HEK293 (cell line): ENCODE data around the gene DAO.

Source experiments
- CTCF ChIA-PET: fragments of 350-600 bp; formaldehyde crosslinking; extraction: SDS; loops from one replicate; lab custom pipeline; 2021; ENCODE audit warnings: antibody characterized with exemption; lab: Yijun Ruan, JAX
- POLR2A ChIA-PET: fragments of 300-600 bp; formaldehyde crosslinking; extraction: SDS; loops from one replicate; lab custom pipeline; 2020; ENCODE audit warnings: antibody characterized with exemption, inconsistent platforms; lab: Yijun Ruan, JAX
- H3K27ac ChIP-seq: fragments of 200-500 bp; sonication (Bioruptor generic); 2 replicates; pipeline ENCODE4 v1.5.1; 2014; ENCODE audit warnings: low read depth, low read length, control low read depth, inconsistent platforms; ENCODE audit errors: extremely low read depth
- H3K36me3 ChIP-seq, 2 experiments: fragments of 200-500 bp in 1 of 2; sonication (Bioruptor generic) in 1 of 2; 1 replicate in 1 of 2; 2 replicates in 1 of 2; pipeline ENCODE4 v1.5.1; 2014 to 2017; ENCODE audit warnings: inconsistent platforms in 2 of 2, low read length in 2 of 2; ENCODE audit not compliant: control insufficient read depth in 2 of 2, insufficient read depth in 1 of 2
- H3K4me1 ChIP-seq: fragments of 200-500 bp; sonication (Bioruptor generic); 2 replicates; pipeline ENCODE4 v1.5.1; 2014; ENCODE audit warnings: mild to moderate bottlenecking, low read length, inconsistent platforms; ENCODE audit not compliant: control insufficient read depth, insufficient read depth
- H3K4me3 ChIP-seq: 2 replicates; pipeline ENCODE4 v1.5.1; 2011; ENCODE audit warnings: low read depth, mild to moderate bottlenecking, control low read depth, low read length, moderate library complexity
- H3K9me3 ChIP-seq: fragments of 200-500 bp; sonication (Bioruptor generic); 2 replicates; pipeline ENCODE4 v1.5.1; 2014; ENCODE audit warnings: low read depth, low read length, inconsistent platforms; ENCODE audit not compliant: control insufficient read depth, insufficient read depth
- CTCF ChIP-seq: fragments of 450-650 bp; formaldehyde crosslinking; IDR thresholded peaks from 2 replicates; pipeline ENCODE4 v1.5.1; 2016; ENCODE audit warnings: missing biosample characterization, missing genetic modification characterization
- ELK4 ChIP-seq: IDR thresholded peaks from 2 replicates; pipeline ENCODE4 v1.6.1; 2011; ENCODE audit warnings: mild to moderate bottlenecking, low read depth, low read length, borderline replicate concordance
- ZBTB11 ChIP-seq: fragments of 450-650 bp; formaldehyde crosslinking; conservative IDR thresholded peaks from 2 replicates; pipeline ENCODE4 v1.5.1; 2016; ENCODE audit warnings: low read depth, missing biosample characterization, missing genetic modification characterization
- ZFP37 ChIP-seq: fragments of 450-650 bp; formaldehyde crosslinking; IDR thresholded peaks from 2 replicates; pipeline ENCODE4 v1.5.1; 2016; ENCODE audit warnings: missing biosample characterization, missing genetic modification characterization
- ZIC2 ChIP-seq: fragments of 450-650 bp; formaldehyde crosslinking; IDR thresholded peaks from 2 replicates; pipeline ENCODE4 v1.5.1; 2016; ENCODE audit warnings: missing biosample characterization, missing genetic modification characterization
- ZNF133 ChIP-seq: fragments of 450-650 bp; formaldehyde crosslinking; IDR thresholded peaks from 2 replicates; pipeline ENCODE4 v1.5.1; 2016; ENCODE audit warnings: missing biosample characterization, missing genetic modification characterization
- ZNF518A ChIP-seq: fragments of 450-650 bp; formaldehyde crosslinking; conservative IDR thresholded peaks from 2 replicates; pipeline ENCODE4 v1.5.1; 2016; ENCODE audit warnings: low read depth, missing biosample characterization, missing genetic modification characterization
- ZNF776 ChIP-seq: fragments of 450-650 bp; formaldehyde crosslinking; IDR thresholded peaks from 2 replicates; pipeline ENCODE4 v1.5.0; 2017; ENCODE audit warnings: missing biosample characterization, missing genetic modification characterization, borderline replicate concordance
- ZNF830 ChIP-seq: fragments of 450-650 bp; IDR thresholded peaks from 2 replicates; pipeline ENCODE4 v1.5.0; 2018; ENCODE audit warnings: missing biosample characterization, missing genetic modification characterization, low read depth, mild to moderate bottlenecking, moderate library complexity
- ZSCAN16 ChIP-seq: fragments of 450-650 bp; formaldehyde crosslinking; IDR thresholded peaks from 2 replicates; pipeline ENCODE4 v1.5.1; 2016; ENCODE audit warnings: missing biosample characterization, missing genetic modification characterization

The DAO gene

GRCh38 chr12:108847705-108848104 lies 32.2 kb upstream of the DAO start (continued):
- TF ChIP-seq ZNF518A (tag by site-specific recombination): no peak
- TF ChIP-seq ZNF133: no peak
- no peak for TF ChIP-seq CTCF (tag by site-specific recombination)
- no peak for TF ChIP-seq ZBTB11
- TF ChIP-seq ZSCAN16: no peak
- no peak for TF ChIP-seq ZFP37 (tag by site-specific recombination)

GRCh38 chr12:108849660-108850059 lies 30.2 kb upstream of the DAO start:
- no peak overlapping the region for H3K27ac ChIP-seq
- CTCF ChIA-PET: interaction anchor here (0.8 kb wide), 1 partner anchor 46 kb away, joined by 5 read pairs; no protein-coding TSS in a partner anchor
- TF ChIP-seq ELK4: no peak
- TF ChIP-seq ZNF830 (tag by site-specific recombination): no peak
- no peak for TF ChIP-seq ZNF776
- no peak for TF ChIP-seq ZNF133
- no peak for TF ChIP-seq ZIC2 (tag by site-specific recombination)
- TF ChIP-seq, all 188 proteins: peak for 0
- Histone ChIP-seq H3K9me3 (no peaks in the 10 kb centered on the region), H3K4me1 (no peaks in the 10 kb centered on the region), H3K36me3 (peaks cover 6 to 51% of the 10 kb centered on the region in 2 experiments; a peak in 2 of 3 replicates), H3K4me3 (no peak overlapping the region)
- POLR2A ChIA-PET: no interaction called here
